HG03558 (cell line): ENCODE measurements around the gene OLFML1.
A peak's percentile ranks its signal among the peaks of the same experiment; 100 is the strongest.

Experiments used
- ATAC-seq: cut with Tn5 transposase; IDR thresholded peaks from one replicate; pipeline ENCODE4 v1.9.1; 2021; ENCODE audit warnings: moderate number of reproducible peaks; ENCODE audit not compliant: unreplicated experiment; ENCODE audit errors: extremely low read depth

Gene OLFML1

GRCh38 chr11:7530013-7530640 lies 44.8 kb downstream of the OLFML1 start:
- no peak for ATAC-seq

- ATAC-seq: no peak
Observed at GRCh38 chr11:7531011-7531410, 45.7 kb downstream of the OLFML1 start.

- ATAC-seq: no peak
Observed at GRCh38 chr11:7532405-7533145, 47.3 kb downstream of the OLFML1 start.

- ATAC-seq: no peak
Observed at GRCh38 chr11:7533199-7534041, 48.1 kb downstream of the OLFML1 start.

- peak; percentile 34 for ATAC-seq
Observed at GRCh38 chr11:7534042-7534378, 48.7 kb downstream of the OLFML1 start.

- ATAC-seq: no peak
Observed at GRCh38 chr11:7536100-7536499, 50.8 kb downstream of the OLFML1 start.

DNA sequence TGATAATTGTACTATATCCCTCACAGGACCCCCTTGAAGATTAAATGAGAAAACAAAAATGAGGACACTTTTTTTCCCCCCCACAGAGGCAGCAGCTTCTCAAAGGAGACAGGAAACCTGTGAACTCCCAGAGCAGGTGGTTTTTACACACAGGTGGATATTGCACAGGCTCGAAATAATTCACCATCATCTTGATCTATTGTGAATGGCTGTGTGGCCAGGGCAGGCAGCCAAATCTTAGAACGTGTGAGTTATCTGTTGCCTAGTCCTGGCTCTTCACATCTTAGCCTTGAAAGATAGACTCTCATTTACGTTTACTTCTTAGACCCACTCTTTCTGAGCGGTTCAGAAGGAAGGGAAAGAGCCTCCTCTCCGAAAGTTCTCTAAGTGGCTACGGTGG lies 52.0 kb downstream of the OLFML1 start:
- no peak for ATAC-seq

GRCh38 chr11:7538031-7538430 lies 52.7 kb downstream of the OLFML1 start:
- ATAC-seq: no peak

DNA sequence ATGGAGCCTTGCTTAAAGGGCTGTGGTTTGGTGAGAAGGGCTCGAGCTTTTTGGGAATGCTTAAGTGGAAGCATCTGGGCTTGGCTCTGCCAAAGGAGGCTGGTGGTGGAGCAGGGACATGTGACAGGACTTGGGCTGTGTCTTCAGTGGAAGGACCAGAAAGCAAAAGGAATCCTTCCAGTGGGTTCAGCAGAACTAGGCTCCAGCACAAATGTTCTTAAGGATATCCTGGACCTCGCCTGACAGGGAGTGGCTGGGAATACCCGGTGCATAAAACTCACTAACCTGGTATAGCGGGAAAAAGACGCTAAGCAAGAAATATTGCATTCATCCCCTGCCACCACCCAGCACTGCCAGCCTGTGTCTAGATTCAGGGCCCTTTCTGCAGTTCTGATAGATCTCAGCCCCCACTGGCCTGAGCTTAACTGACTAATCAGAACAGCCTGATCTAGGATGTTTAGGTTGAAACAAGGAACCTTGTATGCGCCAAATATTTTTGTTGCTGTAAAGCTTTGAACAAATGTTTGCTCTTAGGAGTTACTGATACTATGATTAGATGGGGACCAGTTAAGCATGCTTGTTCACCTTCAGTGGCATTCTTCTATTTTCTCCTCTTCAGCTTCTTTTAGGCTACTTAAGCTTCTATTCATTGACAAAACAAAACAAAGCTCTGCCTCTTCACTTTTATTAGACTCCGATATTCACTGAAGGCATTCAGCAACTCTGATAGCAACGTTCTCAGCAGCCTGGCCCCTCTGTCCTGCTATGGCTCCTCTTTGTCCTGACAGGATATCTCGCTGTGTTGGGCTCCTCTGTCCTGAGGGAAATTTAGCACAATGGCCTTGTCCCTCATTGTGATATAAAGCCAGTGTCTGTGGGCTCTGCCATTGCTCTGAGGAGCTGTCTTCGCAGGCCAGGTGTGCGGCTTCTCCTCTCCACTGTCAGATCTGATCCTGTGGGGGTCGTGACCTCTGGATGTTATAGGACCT lies 53.5 kb downstream of the OLFML1 start:
- ATAC-seq: no peak

DNA sequence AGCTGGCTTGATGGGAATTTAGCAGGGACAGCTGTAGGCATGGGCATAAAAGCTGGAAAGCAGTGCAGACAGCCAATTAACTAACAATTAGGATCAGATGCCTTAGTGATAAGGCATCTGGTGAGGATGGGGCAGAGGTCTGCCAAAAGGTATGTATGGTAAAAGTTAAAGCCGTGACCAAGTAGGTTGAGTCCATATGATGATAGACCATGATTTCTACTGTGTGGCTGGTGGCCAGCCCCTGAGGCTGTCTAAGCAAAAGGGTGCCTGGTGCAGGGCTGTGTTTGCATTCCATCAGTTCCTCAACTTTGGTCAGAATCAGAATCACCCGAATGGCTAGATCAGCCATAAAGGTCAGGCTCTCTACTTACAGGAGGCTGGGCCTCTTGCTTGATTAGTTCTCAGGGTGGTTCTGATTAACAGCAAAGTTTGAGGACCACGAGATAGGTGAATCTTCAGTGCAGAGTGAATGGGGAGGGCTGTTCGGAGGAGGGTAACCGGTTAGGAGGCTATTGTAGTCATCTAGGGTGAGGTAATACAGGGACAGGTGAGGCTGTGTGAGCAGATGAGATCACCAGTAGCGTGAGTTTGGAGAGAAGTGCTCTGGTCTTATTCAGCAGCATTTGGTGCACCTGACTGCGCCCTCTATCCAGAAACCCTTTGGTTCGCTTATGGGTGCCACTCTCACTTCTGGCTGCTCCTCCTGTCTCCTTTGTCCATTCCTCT lies 55.7 kb downstream of the OLFML1 start:
- ATAC-seq: no peak

- ATAC-seq: no peak
Observed at GRCh38 chr11:7543302-7543701, 58.0 kb downstream of the OLFML1 start.

DNA sequence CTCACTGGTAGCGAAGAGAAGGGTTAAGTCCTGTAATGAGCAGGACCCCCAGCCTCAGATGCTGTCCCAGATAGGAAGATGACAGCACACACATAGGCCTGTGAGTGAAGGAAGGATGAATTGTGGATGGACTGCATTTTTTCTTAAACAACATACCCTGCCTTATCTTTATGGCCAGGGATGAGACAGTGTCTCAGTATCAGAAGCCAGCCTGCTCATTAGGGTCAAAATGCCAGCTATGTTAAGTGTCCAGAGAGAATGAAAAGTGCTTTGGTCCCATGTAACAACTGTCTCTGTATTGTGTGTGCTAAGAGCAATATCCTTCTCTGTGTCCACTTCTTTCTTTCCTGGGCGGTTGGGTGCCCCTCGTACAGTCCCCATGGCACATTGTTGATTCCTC lies 58.7 kb downstream of the OLFML1 start:
- ATAC-seq: no peak

DNA sequence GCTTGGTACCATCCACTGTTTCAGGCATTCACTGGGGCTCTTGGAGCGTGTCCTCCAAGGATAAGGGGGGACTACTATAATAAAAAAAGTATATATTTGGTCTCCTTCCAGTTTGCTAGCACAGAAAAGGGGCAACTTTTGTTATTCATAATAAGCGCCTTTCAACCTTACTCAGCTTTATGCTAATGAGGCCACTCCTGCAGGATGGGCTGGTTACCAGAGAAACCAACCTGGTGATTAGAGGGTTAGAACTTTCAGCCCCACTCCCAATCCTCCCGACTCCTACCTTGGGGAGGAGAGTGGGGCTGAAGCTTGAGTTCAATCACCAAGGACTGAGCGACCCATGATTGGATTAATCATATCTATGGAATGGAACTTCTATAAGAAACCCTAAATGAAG lies 60.3 kb downstream of the OLFML1 start:
- ATAC-seq: no peak

GRCh38 chr11:7546324-7546791 lies 61.1 kb downstream of the OLFML1 start:
- no peak for ATAC-seq

GRCh38 chr11:7547687-7548086 lies 62.4 kb downstream of the OLFML1 start:
- ATAC-seq: no peak

DNA sequence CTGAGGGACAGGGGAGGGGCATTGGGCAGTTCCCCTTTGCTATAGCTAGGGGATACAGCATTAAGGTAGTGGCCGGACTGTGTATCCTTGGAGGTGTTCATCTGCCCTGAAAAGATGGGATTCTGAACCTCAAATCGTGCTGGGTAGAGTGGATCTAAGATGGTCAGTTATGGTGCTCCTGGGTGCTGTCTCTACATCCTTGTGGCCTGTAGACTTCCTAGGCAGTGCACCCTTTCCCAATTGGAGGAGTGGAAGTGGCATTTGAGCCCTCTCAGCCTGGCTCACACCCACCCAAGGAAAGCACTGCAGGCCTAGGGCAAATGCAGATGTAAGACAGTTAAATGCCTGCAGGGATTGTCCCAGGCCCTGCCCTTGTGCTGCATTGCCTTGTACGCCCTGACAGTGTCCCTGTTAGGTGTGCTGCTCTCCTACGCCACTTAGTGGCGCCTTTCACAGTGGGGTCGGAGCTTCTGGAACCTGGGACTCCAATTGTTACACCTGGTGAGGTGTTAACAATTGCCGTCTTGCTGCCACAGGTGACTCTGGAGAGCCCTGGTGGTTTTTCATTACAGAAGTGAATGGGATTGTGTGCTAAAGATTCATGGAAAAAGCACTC lies 63.5 kb downstream of the OLFML1 start:
- ATAC-seq: peak; percentile 76

GRCh38 chr11:7549681-7550080 lies 64.4 kb downstream of the OLFML1 start:
- no peak for ATAC-seq

DNA sequence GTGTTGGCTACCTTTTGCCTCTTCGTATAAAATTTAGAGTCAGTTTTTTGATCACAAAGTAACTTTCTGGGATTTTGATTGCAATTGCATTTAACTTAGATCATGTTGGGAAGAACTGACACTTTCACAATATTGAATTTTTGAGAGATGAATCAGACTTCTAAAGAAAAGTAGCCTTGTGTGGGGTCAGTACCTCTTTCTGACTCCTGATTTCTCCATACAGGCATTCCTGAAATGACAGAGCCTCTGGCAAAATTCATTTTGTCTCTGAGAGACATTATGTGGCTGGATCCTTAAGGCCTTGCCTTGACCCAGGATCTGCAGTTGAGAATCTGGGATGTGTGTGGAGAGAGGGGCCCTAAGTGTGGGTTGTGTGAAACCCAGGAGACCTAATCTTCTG lies 66.3 kb downstream of the OLFML1 start:
- ATAC-seq: no peak

GRCh38 chr11:7552666-7553065 lies 67.4 kb downstream of the OLFML1 start:
- no peak for ATAC-seq
